H1 (cell line): ENCODE results near the gene FOLR3. TPM values are rescaled to one million over a fixed set of nuclear protein-coding genes. Genes with fewer than 3 reads are reported as not detected.

Source experiments
- CTCF ChIA-PET: fragments of 300-600 bp; sonication (Branson Sonifier 250); formaldehyde crosslinking; loops from one replicate; lab custom pipeline; 2021; ENCODE audit not compliant: partially characterized antibody; lab: Charles Lee
- POLR2A ChIA-PET: fragments of 300-600 bp; sonication (Branson Sonifier 250); formaldehyde crosslinking; loops from one replicate; lab custom pipeline; 2021; ENCODE audit warnings: inconsistent platforms; ENCODE audit not compliant: partially characterized antibody; lab: Charles Lee
- DNase-seq, 2 experiments: peaks; one replicate each; pipeline versions ENCODE4 v3.0.0 to v3.0.0-alpha.2; 2010 to 2022; ENCODE audit warnings: low spot score in 2 of 2, low read depth in 1 of 2, mixed read lengths in 1 of 2
- FAIRE-seq: peaks from 2 replicates; lab custom pipeline; 2011; peaks lifted over from hg19 to GRCh38; lab: Jason Lieb, UNC
- H2AFZ ChIP-seq: 2 replicates; pipeline ENCODE4 v1.8.1; 2012; ENCODE audit warnings: low read length, inconsistent platforms
- H2AK5ac ChIP-seq: 2 replicates; pipeline ENCODE4 v1.6.1; 2013; ENCODE audit warnings: low read depth, low read length
- H2BK120ac ChIP-seq: replicated peaks from 2 replicates; pipeline ENCODE3; 2013; ENCODE audit warnings: low read depth, low read length, inconsistent platforms
- H2BK12ac ChIP-seq: 2 replicates; pipeline ENCODE4 v1.6.1; 2013; ENCODE audit warnings: low read depth, low read length
- H2BK15ac ChIP-seq: 2 replicates; pipeline ENCODE4 v1.6.1; 2013; ENCODE audit warnings: low read length
- H2BK20ac ChIP-seq: 2 replicates; pipeline ENCODE4 v1.6.1; 2013; ENCODE audit warnings: low read length
- H2BK5ac ChIP-seq: 2 replicates; pipeline ENCODE4 v1.6.1; 2013; ENCODE audit warnings: low read depth, low read length
- H3K14ac ChIP-seq: 2 replicates; pipeline ENCODE4 v1.6.1; 2013; ENCODE audit warnings: inconsistent platforms; ENCODE audit not compliant: insufficient read length
- H3K18ac ChIP-seq: 2 replicates; pipeline ENCODE4 v1.6.1; 2013; ENCODE audit warnings: low read length; ENCODE audit errors: extremely low read depth
- H3K23ac ChIP-seq: 2 replicates; pipeline ENCODE4 v1.6.1; 2013; ENCODE audit warnings: inconsistent platforms; ENCODE audit not compliant: insufficient read length
- H3K23me2 ChIP-seq: 2 replicates; pipeline ENCODE4 v1.6.1; 2013; ENCODE audit warnings: low read depth, low read length
- H3K27ac ChIP-seq: 2 replicates; pipeline ENCODE4 v1.6.1; 2011; ENCODE audit warnings: low read depth, low read length, inconsistent platforms
- H3K27me3 ChIP-seq, 4 experiments: replicated peaks in 1 of 4; 1 replicate in 1 of 4; 2 replicates in 3 of 4; pipeline versions ENCODE4 v1.6.1 to v1.8.1; 2011 to 2013; ENCODE audit warnings: low read length in 3 of 4, mild to moderate bottlenecking in 3 of 4, inconsistent platforms in 2 of 4, mixed read lengths in 2 of 4, moderate library complexity in 1 of 4; ENCODE audit not compliant: control insufficient read depth in 3 of 4, insufficient read depth in 3 of 4; ENCODE audit errors: extremely low read depth in 1 of 4
- H3K36me3 ChIP-seq, 4 experiments: 2 replicates each; pipeline versions ENCODE4 v1.6.1 to v1.8.1; 2011 to 2013; ENCODE audit warnings: mild to moderate bottlenecking in 4 of 4, low read length in 3 of 4, moderate library complexity in 2 of 4, control low read depth in 1 of 4, inconsistent platforms in 1 of 4; ENCODE audit not compliant: insufficient read depth in 4 of 4, control insufficient read depth in 2 of 4
- H3K4ac ChIP-seq: replicated peaks from 2 replicates; pipeline ENCODE3; 2013; ENCODE audit warnings: low read length, low read depth, mixed read lengths, inconsistent platforms; ENCODE audit not compliant: insufficient read length
- H3K4me1 ChIP-seq, 4 experiments: replicated peaks in 1 of 4; 1 replicate in 1 of 4; 2 replicates in 3 of 4; pipeline versions ENCODE4 v1.6.1 to v1.8.1; 2011 to 2013; ENCODE audit warnings: low read length in 3 of 4, inconsistent platforms in 2 of 4, mixed read lengths in 1 of 4; ENCODE audit not compliant: insufficient read depth in 4 of 4, control insufficient read depth in 3 of 4
- H3K4me2 ChIP-seq, 2 experiments: 2 replicates each; pipeline versions ENCODE4 v1.6.1 to v1.8.1; 2011 to 2013; ENCODE audit warnings: low read depth in 2 of 2, low read length in 2 of 2, control low read depth in 1 of 2, inconsistent platforms in 1 of 2, mild to moderate bottlenecking in 1 of 2; ENCODE audit not compliant: insufficient read depth in 1 of 2
- H3K4me3 ChIP-seq, 4 experiments: fragments of 200-600, 300-600 bp in 1 of 4; sonication (generic), shearing (Covaris generic), sonication (Bioruptor Twin) in 1 of 4; 2 replicates each; pipeline versions ENCODE4 v1.5.1 to v1.8.1; 2011 to 2016; ENCODE audit warnings: low read length in 4 of 4, low read depth in 3 of 4, control low read depth in 2 of 4, inconsistent platforms in 2 of 4, mild to moderate bottlenecking in 2 of 4, mixed read lengths in 1 of 4, moderate library complexity in 1 of 4; ENCODE audit not compliant: insufficient read depth in 2 of 4; ENCODE audit errors: extremely low read depth in 1 of 4
- H3K56ac ChIP-seq: replicated peaks from 2 replicates; pipeline ENCODE3; 2013; ENCODE audit warnings: low read depth, mild to moderate bottlenecking, mixed read lengths, low read length, inconsistent platforms; ENCODE audit not compliant: insufficient read length
- H3K79me1 ChIP-seq: 2 replicates; pipeline ENCODE4 v1.6.1; 2013; ENCODE audit warnings: low read depth, low read length, control low read depth
- H3K79me2 ChIP-seq, 2 experiments: 2 replicates each; pipeline versions ENCODE4 v1.6.1 to v1.8.1; 2012 to 2013; ENCODE audit warnings: low read length in 2 of 2, mild to moderate bottlenecking in 2 of 2, inconsistent platforms in 1 of 2; ENCODE audit not compliant: insufficient read depth in 2 of 2, control insufficient read depth in 1 of 2
- H3K9ac ChIP-seq, 4 experiments: replicated peaks in 1 of 4; 1 replicate in 1 of 4; 2 replicates in 3 of 4; pipeline versions ENCODE4 v1.6.1 to v1.8.1; 2011 to 2013; ENCODE audit warnings: low read depth in 3 of 4, low read length in 3 of 4, control low read depth in 2 of 4, mild to moderate bottlenecking in 2 of 4, moderate library complexity in 2 of 4, inconsistent platforms in 1 of 4; ENCODE audit errors: extremely low read depth in 1 of 4
- H3K9me3 ChIP-seq, 2 experiments: 2 replicates each; pipeline versions ENCODE4 v1.6.1 to v1.8.1; 2012 to 2013; ENCODE audit warnings: mild to moderate bottlenecking in 2 of 2, moderate library complexity in 2 of 2, control low read depth in 1 of 2, inconsistent platforms in 1 of 2, low read depth in 1 of 2, low read length in 1 of 2, mixed read lengths in 1 of 2; ENCODE audit not compliant: insufficient read depth in 2 of 2
- H4K20me1 ChIP-seq, 2 experiments: replicated peaks in 1 of 2; 2 replicates each; pipeline versions ENCODE3 to v1.8.1; 2011 to 2013; ENCODE audit warnings: inconsistent platforms in 2 of 2, low read length in 2 of 2, mild to moderate bottlenecking in 1 of 2; ENCODE audit not compliant: insufficient read depth in 2 of 2, control insufficient read depth in 1 of 2
- H4K5ac ChIP-seq: 2 replicates; pipeline ENCODE4 v1.6.1; 2013; ENCODE audit warnings: low read length, low read depth, mixed read lengths, inconsistent platforms; ENCODE audit not compliant: insufficient read length
- H4K8ac ChIP-seq: 2 replicates; pipeline ENCODE4 v1.8.0; 2013; ENCODE audit warnings: mild to moderate bottlenecking, moderate library complexity, low read length, inconsistent platforms; ENCODE audit not compliant: insufficient read depth; ENCODE audit errors: extremely low read depth
- H4K91ac ChIP-seq: replicated peaks from 2 replicates; pipeline ENCODE3; 2013; ENCODE audit warnings: low read length, mixed read lengths, inconsistent platforms; ENCODE audit not compliant: insufficient read length
- ATF2 ChIP-seq: IDR thresholded peaks from 2 replicates; pipeline ENCODE4 v1.6.1; 2012; ENCODE audit warnings: low read length, inconsistent platforms
- ATF3 ChIP-seq: IDR thresholded peaks from 2 replicates; pipeline ENCODE4 v1.6.1; 2011; ENCODE audit warnings: low read depth, mild to moderate bottlenecking, low read length; ENCODE audit not compliant: insufficient read depth
- CHD2 ChIP-seq: IDR thresholded peaks from 2 replicates; pipeline ENCODE4 v1.6.1; 2012; ENCODE audit warnings: low read length, improper control_type of control experiment
- POU5F1 ChIP-seq: IDR thresholded peaks from 2 replicates; pipeline ENCODE4 v1.6.1; 2011; ENCODE audit warnings: low read depth, mild to moderate bottlenecking, low read length, moderate library complexity
- WGBS, 2 experiments: shearing (Covaris generic) in 1 of 2; methylation state at CpG; one replicate each; pipeline versions ENCODE4 v1.1.6 to v1.1.7; 2013 to 2015; ENCODE audit warnings: low lambda C conversion rate in 2 of 2, mixed read lengths in 2 of 2, inconsistent platforms in 1 of 2, low coverage in 1 of 2, missing lambda C conversion rate in 1 of 2; ENCODE audit not compliant: insufficient replicate concordance in 2 of 2, insufficient coverage in 1 of 2, insufficient read length in 1 of 2; ENCODE audit errors: extremely low coverage in 1 of 2, missing lambda C conversion rate in 1 of 2; 5-methylcytosine and 5-hydroxymethylcytosine counted together
- polyA plus RNA-seq, 7 experiments: library from polyadenylated mRNA; depleted of rRNA in 3 of 7; stranded (reverse) in 5 of 7; unstranded in 2 of 7; fragments of >200 nt in 5 of 7; fragments of 200-250 nt in 2 of 7; gene quantifications; 1 replicate in 5 of 7; 2 replicates in 1 of 7; 4 replicates in 1 of 7; pipeline versions ENCODE4 v1.2.1 to v1.2.3, GENCODE V29; 2011 to 2013; ENCODE audit warnings: missing spikeins in 2 of 7, mixed read lengths in 2 of 7
- total RNA-seq: library from RNA; stranded (reverse); fragmentation: NEBNext Ultra II Directional; extraction: Animal tissue kit (Norgen Biotek cat#: 25700); gene quantifications from 2 replicates; pipeline ENCODE4 v1.2.1, GENCODE V29; 2021

FOLR3 gene
- total and polyA plus RNA-seq, 2 of the 8 experiments (the other 6 are each of a cell fraction or from before 2014, with no cell fraction given): not detected

- no peaks in the 10 kb centered on the region for H3K79me1 ChIP-seq
- H4K8ac ChIP-seq: peak overlapping the region; percentile 14; the same call in 1 of the 2 replicates
- no peak overlapping the region for H3K4me2 ChIP-seq
- H2BK12ac ChIP-seq: no peak overlapping the region
- H3K23ac ChIP-seq: no peak overlapping the region
- H3K4me3 ChIP-seq: no peak overlapping the region
- H4K91ac ChIP-seq: no peak overlapping the region
- no peaks in the 10 kb centered on the region for H3K23me2 ChIP-seq
- H3K4me1 ChIP-seq: no peaks in the 10 kb centered on the region
- WGBS, 2 experiments: 87% methylated on average over 13 of the region's 14 CpGs; no CpG with 5 or more reads in 1 of the 2 experiments
- no peaks in the 10 kb centered on the region for H3K9me3 ChIP-seq
- no peak overlapping the region for H2AK5ac ChIP-seq
- no peak overlapping the region for H2BK120ac ChIP-seq
- no peaks in the 10 kb centered on the region for H4K20me1 ChIP-seq
- H3K14ac ChIP-seq: no peak overlapping the region
- no peak for FAIRE-seq
- POLR2A ChIA-PET: no interaction called here
- no peak overlapping the region for H2BK15ac ChIP-seq
- H3K4ac ChIP-seq: no peak overlapping the region
- H2AFZ ChIP-seq: no peak overlapping the region
- no peaks in the 10 kb centered on the region; a peak in 2 of 7 replicates for H3K27me3 ChIP-seq
- DNase-seq: no peak
- no peak overlapping the region for H3K18ac ChIP-seq
- H3K36me3 ChIP-seq: no peaks in the 10 kb centered on the region
- no peak overlapping the region for H2BK20ac ChIP-seq
- H3K9ac ChIP-seq: no peak overlapping the region
- CTCF ChIA-PET: interaction anchor here (0.6 to 3.5 kb wide), 4 partner anchors 8 to 168 kb away, joined by 3 to 13 read pairs (median 8); no protein-coding TSS in a partner anchor
- H2BK5ac ChIP-seq: no peak overlapping the region
- H4K5ac ChIP-seq: no peak overlapping the region
- H3K79me2 ChIP-seq: no peaks in the 10 kb centered on the region
- H3K27ac ChIP-seq: no peak overlapping the region
- no peak overlapping the region for H3K56ac ChIP-seq
- TF ChIP-seq ATF3 (no peak), POU5F1 (no peak), ATF2 (no peak), CHD2 (no peak)
Observed at GRCh38 chr11:72135891-72136683, 562 bp downstream of the FOLR3 start.
